Mesothelial cell of epicardium (in vitro differentiated cells): ENCODE data around the gene TNNI3K. TPM values are rescaled to one million over a fixed set of nuclear protein-coding genes. Genes with fewer than 3 reads are reported as not detected.

ENCODE experiments used
- DNase-seq, 2 experiments: peaks; one replicate each; pipeline ENCODE4 v3.0.0; 2021; ENCODE audit warnings: low spot score in 2 of 2; ENCODE audit not compliant: unreplicated experiment in 2 of 2
- H3K27ac Mint-ChIP-seq: 2 replicates; pipeline ENCODE4 v1.8.0; 2021; ENCODE audit warnings: mixed read lengths
- H3K27me3 Mint-ChIP-seq: 2 replicates; pipeline ENCODE4 v1.8.0; 2021; ENCODE audit warnings: low read depth, mixed read lengths
- H3K36me3 Mint-ChIP-seq: 2 replicates; pipeline ENCODE4 v1.8.0; 2021; ENCODE audit warnings: mixed read lengths
- H3K4me1 Mint-ChIP-seq: 2 replicates; pipeline ENCODE4 v1.8.0; 2021; ENCODE audit warnings: mixed read lengths
- H3K4me3 Mint-ChIP-seq: 2 replicates; pipeline ENCODE4 v1.8.0; 2021; ENCODE audit warnings: mild to moderate bottlenecking, moderate library complexity, mixed read lengths
- H3K9me3 Mint-ChIP-seq: 2 replicates; pipeline ENCODE4 v1.8.0; 2021; ENCODE audit warnings: mixed read lengths
- total RNA-seq: library from RNA; stranded (reverse); gene quantifications from 3 replicates; pipeline ENCODE4 v1.2.1, GENCODE V29; 2021
- TF ChIP-seq, protein P1 (sequence below): fragments of 200-600 bp; sonication (generic); IDR thresholded peaks from one replicate; pipeline ENCODE4 v1.5.0; 2021; ENCODE audit warnings: antibody characterized with exemption; ENCODE audit not compliant: unreplicated experiment

The TNNI3K gene
- total RNA-seq, 1 donor from 2014 or later, result 1.5 TPM

DNA sequence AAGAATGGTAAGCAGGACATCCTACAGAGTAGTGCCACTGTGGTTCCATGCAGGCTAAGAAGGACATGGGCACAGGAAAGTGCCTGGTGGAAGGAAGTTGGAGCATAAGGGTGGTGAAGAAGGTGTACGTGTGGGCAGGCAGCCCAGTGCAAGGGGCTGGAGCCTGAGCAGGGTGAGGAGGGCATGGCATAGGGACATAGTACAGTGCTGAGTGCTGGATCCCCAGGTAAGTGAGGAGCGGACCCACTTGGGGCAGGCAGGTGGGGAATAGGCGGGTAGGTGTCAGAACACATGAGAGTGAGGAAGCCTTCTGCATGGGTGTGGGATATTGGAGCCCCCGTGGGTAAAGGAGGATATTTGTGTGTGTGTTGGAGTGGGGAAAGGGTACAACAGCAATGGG lies 292.9 kb downstream of the TNNI3K start:
- H3K9me3 Mint-ChIP-seq, result no peaks in the 10 kb centered on the region
- H3K36me3 Mint-ChIP-seq, result no peaks in the 10 kb centered on the region
- no peak overlapping the region for H3K27ac Mint-ChIP-seq
- no peak overlapping the region for H3K4me3 Mint-ChIP-seq
- TF ChIP-seq, protein P1, sequence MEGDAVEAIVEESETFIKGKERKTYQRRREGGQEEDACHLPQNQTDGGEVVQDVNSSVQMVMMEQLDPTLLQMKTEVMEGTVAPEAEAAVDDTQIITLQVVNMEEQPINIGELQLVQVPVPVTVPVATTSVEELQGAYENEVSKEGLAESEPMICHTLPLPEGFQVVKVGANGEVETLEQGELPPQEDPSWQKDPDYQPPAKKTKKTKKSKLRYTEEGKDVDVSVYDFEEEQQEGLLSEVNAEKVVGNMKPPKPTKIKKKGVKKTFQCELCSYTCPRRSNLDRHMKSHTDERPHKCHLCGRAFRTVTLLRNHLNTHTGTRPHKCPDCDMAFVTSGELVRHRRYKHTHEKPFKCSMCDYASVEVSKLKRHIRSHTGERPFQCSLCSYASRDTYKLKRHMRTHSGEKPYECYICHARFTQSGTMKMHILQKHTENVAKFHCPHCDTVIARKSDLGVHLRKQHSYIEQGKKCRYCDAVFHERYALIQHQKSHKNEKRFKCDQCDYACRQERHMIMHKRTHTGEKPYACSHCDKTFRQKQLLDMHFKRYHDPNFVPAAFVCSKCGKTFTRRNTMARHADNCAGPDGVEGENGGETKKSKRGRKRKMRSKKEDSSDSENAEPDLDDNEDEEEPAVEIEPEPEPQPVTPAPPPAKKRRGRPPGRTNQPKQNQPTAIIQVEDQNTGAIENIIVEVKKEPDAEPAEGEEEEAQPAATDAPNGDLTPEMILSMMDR, result no peak
- no peaks in the 10 kb centered on the region for H3K4me1 Mint-ChIP-seq
- no peak for DNase-seq
- no peaks in the 10 kb centered on the region for H3K27me3 Mint-ChIP-seq

DNA sequence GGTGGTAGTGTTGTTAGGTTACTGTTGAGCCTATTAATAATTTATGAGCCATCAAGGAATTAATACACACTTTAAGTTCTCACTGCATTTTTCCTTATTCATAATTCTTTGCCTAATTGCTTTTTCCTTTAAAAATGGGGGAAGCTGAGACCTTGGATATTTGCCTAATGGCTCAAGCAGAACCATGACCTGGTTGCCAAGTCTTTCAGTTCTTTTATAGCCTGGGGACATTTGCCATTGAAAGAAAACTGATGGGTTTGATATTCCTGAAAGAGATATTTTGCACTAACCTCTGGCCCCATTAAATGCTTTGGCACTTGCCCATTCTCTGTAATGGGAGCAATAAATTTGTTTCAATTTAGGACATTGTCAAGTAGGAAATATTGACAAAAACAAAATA lies 295.7 kb downstream of the TNNI3K start:
- H3K36me3 Mint-ChIP-seq, result no peaks in the 10 kb centered on the region

DNA sequence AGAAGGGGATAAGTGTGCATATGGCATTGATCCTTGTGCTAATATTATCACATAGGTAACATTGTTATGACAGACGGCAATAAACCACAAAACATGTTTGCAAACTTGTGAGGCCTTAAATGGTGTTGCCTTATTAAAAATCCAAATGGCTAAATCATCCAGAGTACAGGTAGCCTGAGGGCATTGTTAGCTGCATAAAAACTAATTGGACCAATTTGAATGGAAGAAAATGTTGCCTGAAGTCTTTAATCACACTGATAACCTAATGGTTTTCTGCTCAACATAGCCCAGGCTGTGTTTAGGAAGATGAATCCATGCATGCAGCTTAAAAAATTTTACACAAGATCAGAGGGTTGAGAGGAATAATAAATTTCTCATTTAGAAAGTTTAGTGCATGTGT lies 296.6 kb downstream of the TNNI3K start:
- no peaks in the 10 kb centered on the region for H3K36me3 Mint-ChIP-seq
- no peaks in the 10 kb centered on the region for H3K4me1 Mint-ChIP-seq
- no peak overlapping the region for H3K27ac Mint-ChIP-seq
- DNase-seq, result no peak
- H3K4me3 Mint-ChIP-seq, result no peak overlapping the region
- TF ChIP-seq, protein P1, result no peak
- H3K9me3 Mint-ChIP-seq, result no peaks in the 10 kb centered on the region
- no peaks in the 10 kb centered on the region for H3K27me3 Mint-ChIP-seq

More for the DNA sequence above, 295.7 kb downstream of the TNNI3K start:
- no peak for DNase-seq
- H3K9me3 Mint-ChIP-seq, result no peaks in the 10 kb centered on the region
- H3K4me1 Mint-ChIP-seq, result no peaks in the 10 kb centered on the region
- H3K27ac Mint-ChIP-seq, result no peak overlapping the region
- no peaks in the 10 kb centered on the region for H3K27me3 Mint-ChIP-seq
- TF ChIP-seq, protein P1, result no peak
- H3K4me3 Mint-ChIP-seq, result no peak overlapping the region

DNA sequence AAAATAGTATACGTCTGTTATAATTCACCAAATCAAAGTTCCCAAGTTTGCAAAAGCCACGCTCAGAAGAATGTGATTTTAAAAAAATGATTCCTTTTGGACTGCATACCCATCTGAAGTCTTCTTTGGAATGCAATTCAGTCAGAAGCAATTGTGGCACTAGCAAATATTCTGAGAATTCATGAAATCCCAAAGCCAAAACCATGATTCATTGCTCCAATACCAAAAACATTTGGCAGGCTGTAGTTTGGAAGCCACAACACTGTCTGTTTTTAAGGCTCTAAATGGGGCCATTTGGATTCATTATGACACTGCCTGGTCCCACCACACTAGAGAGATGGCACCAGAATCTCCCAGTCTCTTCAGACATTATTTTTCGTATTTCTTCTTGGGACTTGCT lies 299.1 kb downstream of the TNNI3K start:
- TF ChIP-seq, protein P1, result no peak
- no peaks in the 10 kb centered on the region for H3K9me3 Mint-ChIP-seq
- DNase-seq, result no peak
- H3K36me3 Mint-ChIP-seq, result no peaks in the 10 kb centered on the region
- no peaks in the 10 kb centered on the region for H3K4me1 Mint-ChIP-seq
- no peaks in the 10 kb centered on the region for H3K27me3 Mint-ChIP-seq
- H3K4me3 Mint-ChIP-seq, result no peak overlapping the region
- no peak overlapping the region for H3K27ac Mint-ChIP-seq

DNA sequence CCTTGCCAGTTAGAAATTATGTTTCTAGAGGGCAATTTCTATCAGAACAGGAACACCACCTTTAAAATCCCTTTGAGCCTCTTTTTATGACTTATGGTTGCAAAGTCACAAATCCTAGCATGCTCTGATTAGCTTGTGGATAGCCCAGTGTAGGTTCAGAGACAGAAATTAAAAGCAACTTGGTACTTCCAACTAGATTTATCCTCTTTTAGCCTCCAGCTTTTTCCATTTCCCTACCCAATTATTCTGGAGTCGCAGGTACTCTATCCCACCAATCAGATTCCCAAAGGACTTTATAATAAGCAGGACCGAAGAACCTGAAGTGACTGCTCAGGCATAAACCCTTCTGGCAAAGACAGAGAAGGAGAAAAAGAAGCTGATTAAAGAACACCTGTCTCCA lies 310.6 kb downstream of the TNNI3K start:
- H3K36me3 Mint-ChIP-seq, result no peaks in the 10 kb centered on the region
- peaks cover 4% of the 10 kb centered on the region for H3K27me3 Mint-ChIP-seq
- H3K4me1 Mint-ChIP-seq, result no peaks in the 10 kb centered on the region

More for the DNA sequence above, 310.6 kb downstream of the TNNI3K start:
- no peak overlapping the region for H3K4me3 Mint-ChIP-seq
- DNase-seq, result no peak
- no peaks in the 10 kb centered on the region for H3K9me3 Mint-ChIP-seq
- TF ChIP-seq, protein P1, result no peak
- H3K27ac Mint-ChIP-seq, result no peak overlapping the region
